Stimulated activated CD4-positive, alpha-beta T cell treated with anti-CD3 and anti-CD28 coated beads, Interleukin-1b, Interleukin-23, amount 100 ng/mL, for 48 hours (primary cell): Measurements from ENCODE around the gene TMEM178B.
"Not testable (repeated sequence)": the region's sequence is repeated elsewhere in the genome, so short reads cannot be mapped to it uniquely, and the experiment has no call there.

ENCODE experiments used
- DNase-seq: peaks from one replicate; pipeline ENCODE4 v3.0.0-alpha.2; 2020

Gene TMEM178B

GRCh38 chr7:141397236-141398163 is 323.6 kb downstream of the TMEM178B start:
- no peak for DNase-seq

- no peak for DNase-seq
These were observed 326.5 kb downstream of the TMEM178B start for GRCh38 chr7:141400356-141400755.

GRCh38 chr7:141402277-141402996 is 328.6 kb downstream of the TMEM178B start:
- no peak for DNase-seq

- DNase-seq = not testable (repeated sequence)
These were observed 330.0 kb downstream of the TMEM178B start for GRCh38 chr7:141403846-141404245.

GRCh38 chr7:141406347-141406746 is 332.5 kb downstream of the TMEM178B start:
- DNase-seq = no peak

GRCh38 chr7:141407893-141408292 is 334.0 kb downstream of the TMEM178B start:
- no peak for DNase-seq

- DNase-seq = no peak
These were observed 334.6 kb downstream of the TMEM178B start for GRCh38 chr7:141408440-141408839.

- DNase-seq = no peak
These were observed 335.4 kb downstream of the TMEM178B start for GRCh38 chr7:141409219-141409618.

- DNase-seq = no peak
These were observed 336.0 kb downstream of the TMEM178B start for GRCh38 chr7:141409801-141410329.

GRCh38 chr7:141410353-141411000 is 336.6 kb downstream of the TMEM178B start:
- no peak for DNase-seq

- no peak for DNase-seq
These were observed 337.3 kb downstream of the TMEM178B start for GRCh38 chr7:141411133-141411532.

GRCh38 chr7:141415999-141416398 is 342.1 kb downstream of the TMEM178B start:
- no peak for DNase-seq

- no peak for DNase-seq
These were observed 342.9 kb downstream of the TMEM178B start for GRCh38 chr7:141416650-141417270.

- DNase-seq = no peak
These were observed 343.6 kb downstream of the TMEM178B start for GRCh38 chr7:141417506-141417905.

GRCh38 chr7:141418066-141418465 is 344.2 kb downstream of the TMEM178B start:
- DNase-seq = no peak

- DNase-seq = no peak
These were observed 347.4 kb downstream of the TMEM178B start for GRCh38 chr7:141421306-141421705.

- no peak for DNase-seq
These were observed 353.3 kb downstream of the TMEM178B start for GRCh38 chr7:141427134-141427533.

- no peak for DNase-seq
These were observed 356.7 kb downstream of the TMEM178B start for GRCh38 chr7:141430455-141431139.

- no peak for DNase-seq
These were observed 357.2 kb downstream of the TMEM178B start for GRCh38 chr7:141431140-141431479.

GRCh38 chr7:141431711-141432110 is 357.8 kb downstream of the TMEM178B start:
- DNase-seq = no peak

- DNase-seq = no peak
These were observed 359.8 kb downstream of the TMEM178B start for GRCh38 chr7:141433698-141434097.

GRCh38 chr7:141436139-141436538 is 362.3 kb downstream of the TMEM178B start:
- no peak for DNase-seq
